ENCODE results near the gene CRK. TPM values are rescaled to one million over a fixed set of nuclear protein-coding genes. Genes with fewer than 3 reads are reported as not detected.
A peak's percentile ranks its signal among the peaks of the same experiment; 100 is the strongest.

Gene CRK
- total RNA-seq, 2 donors from 2014 or later, result 48.3 to 76.0 TPM

DNA sequence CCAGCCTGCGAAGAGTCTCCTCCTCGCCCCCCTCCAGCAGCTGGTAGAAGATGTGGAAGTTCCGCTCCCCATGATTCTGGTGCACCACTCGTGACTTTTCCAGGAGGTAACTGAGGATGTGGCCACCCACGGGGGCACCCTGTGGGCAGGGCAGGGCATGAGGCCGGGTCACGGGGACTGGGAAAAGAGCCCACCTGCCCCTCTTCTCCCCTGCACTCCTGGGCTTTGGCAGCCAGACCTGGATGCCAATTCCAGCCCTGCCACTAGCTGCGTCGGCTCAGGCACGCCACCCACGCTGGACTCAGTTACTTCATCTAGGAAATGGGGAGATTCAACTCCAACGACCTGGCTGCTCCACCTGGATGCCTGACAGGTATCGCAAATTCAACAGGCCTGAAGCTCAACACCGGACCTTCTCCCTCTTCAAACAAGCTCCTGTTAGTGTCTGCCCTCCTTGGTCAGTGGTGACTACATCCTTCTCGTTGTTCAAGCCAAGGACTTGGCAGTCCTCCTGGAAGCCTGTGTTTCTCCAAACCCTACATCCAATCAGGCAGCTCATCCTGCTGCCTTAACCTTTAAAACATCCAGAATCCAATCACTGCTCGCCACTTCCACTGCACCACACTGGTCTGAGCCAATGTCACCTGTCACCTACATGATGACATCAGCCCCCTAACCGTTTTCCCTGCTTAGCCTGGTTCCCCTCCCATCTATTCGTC is 24.9 kb upstream of the CRK start:
- peaks cover 50% of the 10 kb centered on the region for H3K36me3 ChIP-seq
- no peaks in the 10 kb centered on the region for H3K27me3 ChIP-seq (replicated peaks; ENCODE audit: insufficient read depth)
- H3K4me3 ChIP-seq, result no peak overlapping the region
- peak overlapping the region; percentile 25 to 42 for H3K27ac ChIP-seq
- H3K9me3 ChIP-seq, result no peaks in the 10 kb centered on the region
- DNase-seq (ENCODE audit: low spot score) (no peak), ATAC-seq (ENCODE audit: insufficient number of reproducible peaks, low FRiP score, low read depth) (no peak)
- TF ChIP-seq, protein P1, sequence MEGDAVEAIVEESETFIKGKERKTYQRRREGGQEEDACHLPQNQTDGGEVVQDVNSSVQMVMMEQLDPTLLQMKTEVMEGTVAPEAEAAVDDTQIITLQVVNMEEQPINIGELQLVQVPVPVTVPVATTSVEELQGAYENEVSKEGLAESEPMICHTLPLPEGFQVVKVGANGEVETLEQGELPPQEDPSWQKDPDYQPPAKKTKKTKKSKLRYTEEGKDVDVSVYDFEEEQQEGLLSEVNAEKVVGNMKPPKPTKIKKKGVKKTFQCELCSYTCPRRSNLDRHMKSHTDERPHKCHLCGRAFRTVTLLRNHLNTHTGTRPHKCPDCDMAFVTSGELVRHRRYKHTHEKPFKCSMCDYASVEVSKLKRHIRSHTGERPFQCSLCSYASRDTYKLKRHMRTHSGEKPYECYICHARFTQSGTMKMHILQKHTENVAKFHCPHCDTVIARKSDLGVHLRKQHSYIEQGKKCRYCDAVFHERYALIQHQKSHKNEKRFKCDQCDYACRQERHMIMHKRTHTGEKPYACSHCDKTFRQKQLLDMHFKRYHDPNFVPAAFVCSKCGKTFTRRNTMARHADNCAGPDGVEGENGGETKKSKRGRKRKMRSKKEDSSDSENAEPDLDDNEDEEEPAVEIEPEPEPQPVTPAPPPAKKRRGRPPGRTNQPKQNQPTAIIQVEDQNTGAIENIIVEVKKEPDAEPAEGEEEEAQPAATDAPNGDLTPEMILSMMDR (IDR thresholded peaks at IDR 0.05), result no peak
- H3K4me1 ChIP-seq (ENCODE audit: control insufficient read depth in 1 of 2, low read depth in 2 of 2), result peaks cover 0 to 50% of the 10 kb centered on the region in 2 donors

DNA sequence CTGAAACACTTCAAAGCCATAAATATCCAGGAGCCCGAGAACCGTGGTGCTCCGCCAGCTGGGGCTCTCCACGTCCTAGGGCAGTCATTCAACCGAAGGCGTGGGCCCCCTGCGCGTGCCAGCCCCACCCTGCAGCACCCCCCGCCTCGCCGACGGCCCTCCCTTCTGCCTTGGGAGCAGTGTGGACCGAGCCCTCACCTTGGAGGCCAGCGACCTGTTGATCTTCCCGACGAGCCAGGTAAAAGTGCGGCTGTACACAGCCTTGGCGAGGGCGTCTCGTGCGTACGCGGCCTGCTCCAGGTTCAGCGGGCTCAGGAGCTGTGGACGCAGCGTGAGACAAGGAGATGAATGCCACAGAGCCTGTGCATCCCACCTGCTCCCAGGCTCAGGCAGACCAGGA is 22.4 kb upstream of the CRK start:
- no peaks in the 10 kb centered on the region for H3K9me3 ChIP-seq
- no peak overlapping the region for H3K4me3 ChIP-seq
- peaks cover 71% of the 10 kb centered on the region for H3K36me3 ChIP-seq
- TF ChIP-seq, protein P1 (IDR thresholded peaks at IDR 0.05), result no peak
- H3K27me3 ChIP-seq (replicated peaks; ENCODE audit: insufficient read depth), result no peaks in the 10 kb centered on the region
- H3K27ac ChIP-seq, result no peak overlapping the region
- ATAC-seq (ENCODE audit: insufficient number of reproducible peaks, low FRiP score, low read depth) (no peak), DNase-seq (ENCODE audit: low spot score) (no peak)
- H3K4me1 ChIP-seq (ENCODE audit: control insufficient read depth in 1 of 2, low read depth in 2 of 2), result peaks cover 0 to 38% of the 10 kb centered on the region in 2 donors

DNA sequence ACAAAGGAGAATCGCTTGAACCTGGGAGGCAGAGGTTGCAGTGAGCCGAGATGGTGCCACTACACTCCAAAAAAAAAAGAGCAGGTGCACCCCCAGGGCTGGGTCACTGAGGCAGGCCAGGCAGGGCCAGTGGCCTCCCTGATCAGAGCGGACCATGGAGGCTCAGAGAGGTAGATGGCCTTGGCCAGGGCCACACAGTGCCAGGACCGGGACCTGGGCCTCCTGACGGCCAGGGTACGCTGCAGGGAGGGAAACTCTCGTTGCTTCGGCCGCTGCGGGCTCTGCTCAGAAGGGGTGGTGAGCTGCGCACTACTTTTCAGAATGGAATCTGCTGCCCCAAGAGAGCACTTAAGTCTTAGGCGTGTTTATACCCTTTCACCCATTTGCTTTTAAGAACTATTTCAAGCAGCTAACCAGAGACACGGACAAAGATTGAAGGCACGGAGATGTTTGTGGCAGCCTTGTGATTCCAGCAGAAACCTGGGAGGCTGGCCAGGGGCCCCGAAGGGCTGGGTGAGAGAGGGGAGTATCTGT is 19.4 kb upstream of the CRK start:
- H3K27ac ChIP-seq, result no peak overlapping the region
- H3K9me3 ChIP-seq, result no peaks in the 10 kb centered on the region
- H3K4me1 ChIP-seq (ENCODE audit: control insufficient read depth in 1 of 2, low read depth in 2 of 2), result peaks cover 0 to 14% of the 10 kb centered on the region in 2 donors
- ATAC-seq (ENCODE audit: insufficient number of reproducible peaks, low FRiP score, low read depth), result no peak
- no peaks in the 10 kb centered on the region for H3K27me3 ChIP-seq (replicated peaks; ENCODE audit: insufficient read depth)
- no peak overlapping the region for H3K4me3 ChIP-seq
- TF ChIP-seq, protein P1 (IDR thresholded peaks at IDR 0.05), result no peak
- H3K36me3 ChIP-seq, result peaks cover 83% of the 10 kb centered on the region
- DNase-seq (ENCODE audit: low spot score), result no peak

DNA sequence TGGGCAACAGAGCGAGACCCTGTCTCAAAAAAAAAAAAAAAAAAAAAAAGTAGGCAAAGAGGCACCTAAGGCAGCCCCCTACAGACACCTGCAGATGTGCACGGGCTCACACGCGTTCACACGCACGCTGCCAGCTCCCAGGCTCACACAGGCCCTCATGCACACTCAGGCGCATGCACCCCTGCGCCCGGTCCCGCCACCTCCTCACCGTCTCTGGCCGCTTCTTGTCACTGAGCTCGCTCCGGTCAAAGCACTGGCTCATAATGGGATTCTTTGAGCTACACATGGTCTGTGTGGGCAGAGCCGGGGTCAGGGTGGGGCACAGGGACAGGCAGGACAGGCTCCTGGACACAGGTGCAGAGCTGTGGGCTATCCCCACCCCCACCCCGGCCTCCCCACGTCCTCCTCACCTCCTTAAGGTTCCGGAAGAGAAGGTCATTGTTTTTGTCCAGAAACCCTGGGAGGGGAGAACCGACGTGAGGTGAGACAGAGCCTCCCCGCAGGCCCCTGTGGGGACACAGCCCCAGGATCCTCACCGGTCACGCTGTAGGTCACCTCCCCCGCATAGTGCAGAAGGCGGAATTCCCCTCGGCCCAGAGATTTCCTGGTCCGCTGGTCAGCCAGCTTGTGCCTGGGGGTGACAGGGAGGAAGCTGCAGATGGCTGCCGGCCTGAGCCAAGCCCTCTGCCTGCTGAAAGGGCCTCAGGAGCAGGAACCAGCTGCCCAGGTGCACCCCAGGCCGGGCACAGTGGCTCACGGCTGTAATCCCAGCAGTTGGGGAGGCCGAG is 18.6 kb upstream of the CRK start:
- Histone ChIP-seq H3K4me1 (ENCODE audit: control insufficient read depth in 1 of 2, low read depth in 2 of 2) (peaks cover 0 to 14% of the 10 kb centered on the region in 2 donors), H3K4me3 (no peak overlapping the region), H3K27ac (no peak overlapping the region), H3K9me3 (no peaks in the 10 kb centered on the region), H3K27me3 (replicated peaks; ENCODE audit: insufficient read depth) (no peaks in the 10 kb centered on the region), H3K36me3 (peaks cover 85% of the 10 kb centered on the region)
- DNase-seq (ENCODE audit: low spot score) (no peak), ATAC-seq (ENCODE audit: insufficient number of reproducible peaks, low FRiP score, low read depth) (no peak)
- TF ChIP-seq, protein P1 (IDR thresholded peaks at IDR 0.05), result no peak

DNA sequence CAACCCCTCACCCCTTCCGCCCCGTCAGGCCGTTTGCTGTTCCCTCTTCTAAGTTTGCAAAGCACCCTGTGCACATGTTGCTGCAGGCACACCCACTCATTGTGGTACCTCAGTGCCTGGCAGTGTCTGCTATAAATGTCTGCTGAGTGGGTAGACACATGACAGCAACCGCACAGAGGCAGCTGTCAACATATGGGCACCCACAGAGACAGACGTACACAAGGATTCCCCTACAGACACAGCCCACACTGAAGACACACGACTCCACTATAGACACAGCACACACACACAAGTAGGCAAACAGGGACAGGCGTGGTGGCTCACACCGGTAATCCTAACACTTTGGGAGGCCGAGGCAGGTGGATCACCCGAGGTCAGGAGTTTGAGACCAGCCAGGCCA is 17.8 kb upstream of the CRK start:
- no peaks in the 10 kb centered on the region for H3K9me3 ChIP-seq
- peaks cover 0 to 14% of the 10 kb centered on the region in 2 donors for H3K4me1 ChIP-seq (ENCODE audit: control insufficient read depth in 1 of 2, low read depth in 2 of 2)
- no peaks in the 10 kb centered on the region for H3K27me3 ChIP-seq (replicated peaks; ENCODE audit: insufficient read depth)
- TF ChIP-seq, protein P1 (IDR thresholded peaks at IDR 0.05), result no peak
- H3K4me3 ChIP-seq, result no peak overlapping the region
- H3K36me3 ChIP-seq, result peaks cover 85% of the 10 kb centered on the region
- H3K27ac ChIP-seq, result no peak overlapping the region
- DNase-seq (ENCODE audit: low spot score) (no peak), ATAC-seq (ENCODE audit: insufficient number of reproducible peaks, low FRiP score, low read depth) (no peak)

Data from thoracic aorta (tissue), 2 donors.